HUES64 (cell line): ENCODE results near the gene PRR36.

Experiments
- H3K27ac ChIP-seq: 2 replicates; pipeline ENCODE4 v1.7.0; 2013; ENCODE audit warnings: low read depth, low read length, inconsistent platforms
- H3K27me3 ChIP-seq: 2 replicates; pipeline ENCODE4 v1.6.1; 2013; ENCODE audit warnings: mild to moderate bottlenecking, low read length; ENCODE audit not compliant: insufficient read depth
- H3K36me3 ChIP-seq: 2 replicates; pipeline ENCODE4 v1.6.1; 2013; ENCODE audit warnings: mild to moderate bottlenecking, low read length; ENCODE audit not compliant: insufficient read depth
- H3K4me1 ChIP-seq: 2 replicates; pipeline ENCODE4 v1.6.1; 2013; ENCODE audit warnings: mild to moderate bottlenecking, low read length, moderate library complexity; ENCODE audit not compliant: insufficient read depth
- H3K4me3 ChIP-seq: 2 replicates; pipeline ENCODE4 v1.5.1; 2013; ENCODE audit warnings: mild to moderate bottlenecking, low read length, moderate library complexity
- H3K9ac ChIP-seq: 2 replicates; pipeline ENCODE4 v1.6.1; 2013; ENCODE audit warnings: mild to moderate bottlenecking, low read depth, low read length
- H3K9me3 ChIP-seq: 2 replicates; pipeline ENCODE4 v1.6.1; 2013; ENCODE audit warnings: low read depth, low read length; ENCODE audit not compliant: insufficient read depth
- WGBS: fragments of 150-250, 120-280 bp; methylation state at CpG from one replicate; pipeline ENCODE4 v1.1.7; 2013; ENCODE audit warnings: missing lambda C conversion rate; 5-methylcytosine and 5-hydroxymethylcytosine counted together

PRR36 gene

DNA sequence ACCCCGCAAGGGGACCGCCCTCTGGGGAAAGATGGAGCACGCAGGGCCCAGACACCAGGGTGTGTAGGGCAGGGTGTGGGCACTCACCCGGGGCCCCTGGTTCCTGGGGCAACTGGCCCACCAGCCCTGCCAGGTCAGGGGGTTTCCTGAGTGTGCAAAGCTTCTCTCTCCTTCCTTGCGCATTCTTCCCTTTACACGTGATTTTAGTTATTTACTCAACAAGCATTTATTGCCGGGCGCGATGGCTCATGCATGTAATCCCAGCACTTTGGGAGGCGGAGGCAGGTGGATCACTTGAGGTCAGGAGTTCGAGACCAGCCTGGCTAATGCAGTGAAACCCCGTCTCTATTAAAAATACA, 20.4 kb downstream of the PRR36 start:
- H3K4me3 ChIP-seq: peak overlapping the region; percentile 34; the same call in 1 of the 2 replicates

DNA sequence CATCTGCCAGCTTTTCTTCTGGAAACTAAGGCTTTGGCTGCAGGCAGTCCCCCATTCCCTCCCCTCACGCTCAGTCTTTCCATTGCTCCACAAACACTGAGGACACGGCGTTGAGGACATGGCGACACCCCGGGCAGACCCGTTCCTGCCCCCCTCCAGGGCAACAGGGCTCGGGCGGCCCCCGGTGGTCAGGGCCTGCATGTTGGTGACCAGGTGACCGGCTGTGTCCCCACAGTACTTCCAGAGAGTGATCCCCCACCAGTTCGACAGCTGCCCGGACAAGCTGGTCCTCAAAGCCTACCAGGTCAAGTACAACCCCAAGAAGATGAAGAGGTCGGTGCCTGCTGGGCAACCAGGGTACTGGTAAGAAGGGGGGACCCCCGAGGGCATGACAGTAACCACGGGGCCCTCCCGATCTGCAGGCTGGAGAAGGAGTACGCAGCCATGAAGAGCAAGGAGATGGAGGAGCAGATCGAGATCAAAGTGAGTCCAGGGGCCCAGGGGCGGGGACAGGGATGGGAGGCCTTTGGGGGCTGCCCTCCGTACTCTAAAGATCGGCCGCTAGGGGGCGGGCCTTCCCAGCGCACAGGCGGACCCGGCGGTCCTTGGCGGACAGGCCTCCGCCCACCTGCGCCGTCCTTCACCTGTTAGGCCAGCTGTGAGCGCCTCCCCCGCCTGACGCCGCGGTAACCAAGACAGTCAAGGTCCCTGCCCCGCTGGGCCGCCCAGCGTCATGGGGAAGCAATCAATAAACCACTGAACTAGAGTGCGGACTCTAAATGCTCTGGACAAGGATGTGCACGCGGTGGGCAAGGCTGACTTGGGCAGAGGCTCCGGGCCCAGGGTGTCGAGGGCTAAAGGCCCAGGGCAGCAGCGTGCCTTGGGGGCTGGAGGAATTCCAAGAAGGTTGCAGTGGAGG, 21.1 kb downstream of the PRR36 start:
- Histone ChIP-seq H3K9me3 (no peaks in the 10 kb centered on the region), H3K27me3 (peaks cover 16% of the 10 kb centered on the region), H3K27ac (no peak overlapping the region), H3K9ac (no peak overlapping the region), H3K36me3 (no peaks in the 10 kb centered on the region), H3K4me3 (peak overlapping the region; percentile 34; the same call in 1 of the 2 replicates), H3K4me1 (no peaks in the 10 kb centered on the region)
- WGBS: 27% methylated on average over 45 of the region's 45 CpGs

More for the DNA sequence above, 20.4 kb downstream of the PRR36 start:
- Histone ChIP-seq H3K36me3 (no peaks in the 10 kb centered on the region), H3K4me1 (0 out of 2 replicates have a peak, but pooled peaks cover 4% of the 10 kb centered on the region), H3K9ac (no peak overlapping the region), H3K27ac (no peak overlapping the region), H3K27me3 (peaks cover 16% of the 10 kb centered on the region), H3K9me3 (no peaks in the 10 kb centered on the region)
- 68% methylated on average over 12 of the region's 12 CpGs for WGBS

DNA sequence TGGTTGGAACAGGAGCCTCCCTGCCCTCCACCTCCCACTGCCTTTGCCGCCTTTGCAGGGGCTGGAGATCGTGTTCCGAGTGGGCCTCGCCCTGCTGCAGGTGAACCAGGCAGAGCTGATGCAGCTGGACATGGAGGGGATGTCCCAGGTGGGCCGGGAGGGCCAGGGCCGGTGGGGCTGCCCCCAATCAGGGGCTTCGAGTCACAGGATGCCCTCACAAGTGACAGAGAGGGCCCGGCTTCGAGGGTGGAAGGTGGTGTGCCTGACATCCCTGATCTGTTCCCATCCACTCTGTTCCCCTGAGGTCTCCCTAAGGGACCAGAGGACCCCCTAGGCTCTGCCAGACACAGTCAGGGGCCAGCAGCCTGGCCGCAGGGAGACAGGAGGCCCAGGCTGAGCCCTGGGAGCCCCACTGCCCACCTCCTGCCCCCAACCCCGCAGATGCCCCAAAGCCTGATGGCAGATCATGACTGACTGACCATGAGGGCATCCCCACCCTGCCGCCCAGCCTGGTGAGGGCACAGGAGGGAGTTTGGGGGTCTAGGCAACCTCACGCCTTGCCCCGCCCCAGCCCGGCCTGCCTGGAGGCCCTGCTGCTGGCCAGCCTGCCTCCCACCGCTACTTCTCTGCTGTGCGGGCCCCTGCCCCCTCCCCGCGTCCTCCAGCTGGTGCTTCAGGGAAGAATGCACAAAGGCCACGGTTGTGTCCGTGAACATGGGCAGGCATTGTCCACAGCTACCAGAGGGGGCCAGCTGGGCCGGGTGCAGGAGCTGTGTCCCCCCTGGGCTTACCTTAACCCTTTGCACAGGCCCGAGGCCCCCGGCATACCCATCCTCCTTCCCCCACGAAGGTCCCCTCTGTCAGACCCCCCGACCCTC, 22.3 kb downstream of the PRR36 start:
- no peak overlapping the region for H3K9ac ChIP-seq
- H3K4me3 ChIP-seq: no peak overlapping the region
- H3K27ac ChIP-seq: no peak overlapping the region
- 83% methylated on average over 26 of the region's 26 CpGs for WGBS
- no peaks in the 10 kb centered on the region for H3K4me1 ChIP-seq
- no peaks in the 10 kb centered on the region for H3K36me3 ChIP-seq
- H3K27me3 ChIP-seq: peaks cover 13% of the 10 kb centered on the region
- no peaks in the 10 kb centered on the region for H3K9me3 ChIP-seq

DNA sequence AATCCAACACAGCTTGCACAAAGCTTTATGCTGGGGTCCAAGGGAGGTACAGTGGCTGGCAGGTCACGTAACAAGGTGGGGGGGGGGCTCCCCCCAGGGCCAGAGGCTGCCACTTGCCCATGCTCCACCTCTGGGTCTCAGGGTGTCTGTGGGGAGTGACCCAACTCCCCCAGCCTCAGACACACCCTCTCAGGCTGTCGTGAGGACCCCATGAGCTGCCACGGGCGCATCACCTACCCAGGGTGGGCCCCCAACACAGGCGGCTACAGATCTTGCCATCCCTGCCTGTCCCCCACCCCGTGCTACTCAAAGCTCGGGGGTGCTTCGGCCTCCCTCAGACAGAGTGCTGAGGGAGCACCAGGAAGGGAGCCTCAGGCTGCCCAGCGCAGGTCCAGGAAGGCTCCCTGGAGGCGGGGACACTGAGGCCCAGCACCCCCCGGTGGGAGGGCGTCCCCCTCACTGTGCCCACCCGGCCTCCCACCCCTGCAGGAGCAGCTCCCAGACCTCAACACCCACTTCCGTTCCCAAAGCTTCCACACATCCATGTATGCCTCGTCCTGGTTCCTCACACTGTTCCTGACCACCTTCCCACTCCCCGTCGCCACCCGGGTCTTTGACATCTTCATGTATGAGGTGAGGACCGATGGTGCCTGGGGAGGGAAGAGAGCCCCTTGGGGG, 23.1 kb downstream of the PRR36 start:
- peaks cover 13% of the 10 kb centered on the region for H3K27me3 ChIP-seq
- H3K9me3 ChIP-seq: no peaks in the 10 kb centered on the region
- WGBS: 87% methylated on average over 19 of the region's 19 CpGs
- no peak overlapping the region for H3K27ac ChIP-seq
- no peak overlapping the region for H3K9ac ChIP-seq
- no peaks in the 10 kb centered on the region for H3K4me1 ChIP-seq
- no peaks in the 10 kb centered on the region for H3K36me3 ChIP-seq
- H3K4me3 ChIP-seq: no peak overlapping the region

DNA sequence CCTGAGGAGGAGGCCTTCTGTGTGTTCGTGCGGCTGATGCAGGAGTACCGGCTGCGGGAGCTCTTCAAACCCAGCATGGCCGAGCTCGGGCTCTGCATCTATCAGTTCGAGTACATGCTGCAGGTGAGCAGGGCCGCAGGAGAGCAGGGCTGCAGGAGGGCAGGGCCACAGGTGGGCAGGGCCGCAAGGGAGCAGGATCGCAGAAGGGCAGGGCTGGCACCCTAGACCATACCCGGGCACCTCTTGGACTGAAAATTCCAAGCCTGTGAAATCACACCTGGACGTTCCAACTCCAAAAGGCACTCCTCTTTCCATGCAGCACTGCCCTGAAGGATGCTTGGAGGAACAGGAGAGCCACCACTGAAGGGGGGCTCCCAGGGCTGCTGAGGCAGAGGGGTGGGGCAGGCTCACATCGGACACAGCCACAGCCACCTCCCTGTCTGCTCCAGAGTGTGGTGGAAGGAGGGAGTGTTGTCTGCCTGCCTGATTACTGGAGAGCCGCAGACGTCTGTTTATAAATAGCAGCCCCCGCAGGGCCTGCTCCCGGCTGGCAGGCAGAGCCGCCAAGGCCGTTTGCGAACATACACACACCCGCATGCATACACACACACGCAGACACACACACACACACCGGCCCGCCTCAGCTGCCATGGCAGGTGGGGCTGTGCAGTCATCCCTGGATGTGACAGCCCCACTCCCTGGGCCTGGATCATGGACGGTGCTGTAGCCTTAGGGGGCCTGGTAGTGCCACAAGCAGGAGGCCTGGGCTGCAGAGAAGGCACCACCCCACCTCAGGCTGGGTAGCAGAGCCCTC, 24.0 kb downstream of the PRR36 start:
- Histone ChIP-seq H3K36me3 (no peaks in the 10 kb centered on the region), H3K27me3 (peaks cover 11% of the 10 kb centered on the region), H3K27ac (no peak overlapping the region), H3K4me1 (no peaks in the 10 kb centered on the region), H3K9me3 (no peaks in the 10 kb centered on the region), H3K4me3 (no peak overlapping the region), H3K9ac (no peak overlapping the region)
- 84% methylated on average over 25 of the region's 25 CpGs for WGBS

DNA sequence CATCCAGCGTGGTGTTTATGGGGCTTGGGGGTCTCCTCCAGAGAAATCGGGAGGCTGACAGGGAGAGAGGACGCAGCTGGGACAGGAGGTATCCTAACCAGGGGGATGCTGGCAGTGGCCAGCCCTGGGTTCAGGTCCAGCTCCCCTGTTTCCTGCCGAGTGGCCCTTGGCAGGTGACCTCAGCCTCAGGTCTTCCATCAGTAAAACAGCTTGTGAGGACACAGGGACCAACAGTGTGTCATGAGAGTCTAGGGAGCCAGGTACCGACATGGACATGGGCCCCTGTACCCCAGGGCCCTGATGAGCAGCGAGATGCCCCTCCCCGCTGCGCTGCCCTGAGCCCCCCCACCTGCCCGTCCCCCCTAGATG, 24.6 kb downstream of the PRR36 start:
- H3K36me3 ChIP-seq: no peaks in the 10 kb centered on the region
- 88% methylated on average over 9 of the region's 9 CpGs for WGBS
- H3K27ac ChIP-seq: no peak overlapping the region
- H3K27me3 ChIP-seq: peaks cover 7% of the 10 kb centered on the region
- H3K4me3 ChIP-seq: no peak overlapping the region
- no peaks in the 10 kb centered on the region for H3K4me1 ChIP-seq
- H3K9me3 ChIP-seq: no peaks in the 10 kb centered on the region
- H3K9ac ChIP-seq: no peak overlapping the region

DNA sequence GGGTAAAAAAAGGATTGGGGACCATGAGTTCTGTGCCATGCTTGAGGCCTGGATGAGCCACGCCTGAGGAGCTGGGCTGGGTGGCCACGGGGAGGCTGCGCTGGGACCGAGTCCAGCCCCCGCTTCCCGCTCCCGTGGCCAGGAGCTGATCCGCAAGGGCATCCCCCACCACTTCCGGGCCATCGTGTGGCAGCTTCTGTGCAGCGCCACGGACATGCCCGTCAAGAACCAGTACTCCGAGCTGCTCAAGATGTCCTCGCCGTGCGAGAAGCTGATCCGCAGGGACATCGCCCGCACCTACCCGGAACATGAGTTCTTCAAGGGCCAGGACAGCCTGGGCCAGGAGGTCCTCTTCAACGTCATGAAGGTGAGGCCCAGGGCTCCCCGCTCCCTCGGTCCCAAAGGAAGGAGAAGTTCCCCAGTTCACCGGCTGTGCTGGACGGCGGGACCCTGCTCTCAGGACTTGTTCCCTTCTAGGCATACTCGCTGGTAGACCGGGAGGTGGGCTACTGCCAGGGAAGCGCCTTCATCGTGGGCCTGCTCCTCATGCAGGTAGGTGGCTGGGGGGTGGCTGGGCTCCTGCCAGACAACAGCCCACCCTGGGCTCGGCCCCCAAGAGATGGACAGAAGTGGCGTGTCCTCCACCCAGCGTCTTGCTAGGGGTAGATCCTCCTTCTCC, 25.3 kb downstream of the PRR36 start:
- 92% methylated on average over 34 of the region's 34 CpGs for WGBS

DNA sequence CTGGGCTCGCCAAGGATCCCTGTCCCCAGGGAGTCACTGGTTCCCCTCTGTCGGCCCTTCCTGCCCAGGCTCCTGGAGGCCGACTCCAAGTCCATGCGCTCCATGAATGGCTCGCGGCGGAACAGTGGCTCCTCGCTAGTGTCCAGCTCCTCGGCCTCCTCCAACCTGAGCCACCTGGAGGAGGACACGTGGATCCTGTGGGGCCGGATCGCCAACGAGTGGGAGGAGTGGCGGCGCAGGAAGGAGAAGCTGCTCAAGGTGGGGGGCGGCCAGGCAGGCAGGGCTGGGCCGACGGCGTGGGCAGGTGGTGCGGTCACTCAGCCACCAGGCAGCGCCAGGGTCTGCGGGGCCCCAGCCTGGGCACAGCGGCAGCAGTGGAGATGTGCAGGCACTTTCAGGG, 26.5 kb downstream of the PRR36 start:
- Histone ChIP-seq H3K9me3 (no peaks in the 10 kb centered on the region), H3K36me3 (no peaks in the 10 kb centered on the region), H3K27me3 (no peaks in the 10 kb centered on the region), H3K4me3 (no peak overlapping the region), H3K9ac (no peak overlapping the region), H3K4me1 (no peaks in the 10 kb centered on the region), H3K27ac (no peak overlapping the region)
- 90% methylated on average over 23 of the region's 23 CpGs for WGBS

More for the DNA sequence above, 25.3 kb downstream of the PRR36 start:
- Histone ChIP-seq H3K36me3 (no peaks in the 10 kb centered on the region), H3K27ac (no peak overlapping the region), H3K27me3 (0 out of 2 replicates have a peak, but pooled peaks cover under 1% of the 10 kb centered on the region), H3K9me3 (no peaks in the 10 kb centered on the region), H3K4me3 (no peak overlapping the region), H3K9ac (no peak overlapping the region), H3K4me1 (no peaks in the 10 kb centered on the region)

DNA sequence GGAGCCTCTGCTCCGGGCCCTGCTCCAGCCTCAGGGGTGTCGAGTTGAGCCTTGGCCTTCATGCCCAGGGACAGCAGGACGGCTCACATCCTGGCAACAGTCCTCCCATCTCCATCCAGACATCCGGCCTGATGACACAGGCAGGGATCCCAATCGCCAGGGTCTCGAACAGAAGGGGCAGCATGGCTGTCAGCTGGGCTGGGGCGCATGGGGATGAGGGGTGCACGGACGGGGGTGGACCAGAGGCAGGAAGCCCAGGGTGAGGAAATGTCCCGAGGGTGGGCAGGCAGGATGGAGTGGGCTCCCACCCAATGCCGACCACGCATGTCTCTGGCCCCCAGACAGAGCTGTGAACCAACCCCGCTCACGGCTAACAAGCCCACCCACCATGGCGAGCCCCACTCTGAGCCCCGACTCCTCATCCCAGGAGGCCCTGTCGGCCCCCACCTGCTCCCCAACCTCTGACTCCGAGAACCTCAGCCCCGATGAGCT, 28.0 kb downstream of the PRR36 start:
- no peak overlapping the region for H3K9ac ChIP-seq
- no peaks in the 10 kb centered on the region for H3K36me3 ChIP-seq
- H3K9me3 ChIP-seq: 0 out of 2 replicates have a peak, but pooled peaks cover 4% of the 10 kb centered on the region
- no peak overlapping the region for H3K4me3 ChIP-seq
- H3K27ac ChIP-seq: no peak overlapping the region
- 94% methylated on average over 19 of the region's 19 CpGs for WGBS
- H3K4me1 ChIP-seq: no peaks in the 10 kb centered on the region
- no peaks in the 10 kb centered on the region for H3K27me3 ChIP-seq
